ENCODE data around the gene IMPA2. TPM values are rescaled to one million over a fixed set of nuclear protein-coding genes. Genes with fewer than 3 reads are reported as not detected.
A peak's percentile ranks its signal among the peaks of the same experiment; 100 is the strongest.
"Not testable (repeated sequence)": the region's sequence is repeated elsewhere in the genome, so short reads cannot be mapped to it uniquely, and the experiment has no call there.

The IMPA2 gene
- total and polyA plus RNA-seq, 4 experiments from 2014 or later, result 4.9 to 9.8 (median 6.5) TPM

DNA sequence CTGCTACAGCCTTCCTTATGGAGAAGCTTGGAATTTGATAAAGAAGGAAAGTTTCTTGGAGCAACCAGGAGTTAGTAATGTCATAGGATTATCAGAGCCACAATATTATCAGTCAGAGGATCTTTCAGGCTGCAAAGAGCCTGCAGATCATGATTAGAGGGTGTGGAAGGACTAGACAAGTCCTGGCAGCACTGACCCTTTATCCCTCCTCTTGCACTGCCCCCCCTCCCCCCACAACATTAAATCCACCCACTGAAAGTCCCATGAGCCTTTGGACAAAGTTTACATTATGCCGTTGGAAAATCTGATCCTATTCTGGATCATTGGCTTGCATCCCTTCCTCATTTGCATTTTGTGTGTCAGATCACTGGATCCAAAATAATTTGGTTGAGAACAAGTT lies 18.7 kb upstream of the IMPA2 start:
- H3K27ac Mint-ChIP-seq, result no peak overlapping the region
- no peaks in the 10 kb centered on the region for H3K4me1 ChIP-seq (ENCODE audit: insufficient read depth, low read length)
- DNase-seq, result no peak
- intact Hi-C loops (cut with micrococcal nuclease), result no loop called here
- H3K9me3 ChIP-seq (ENCODE audit: control insufficient read depth in 1 of 2, low read length in 2 of 2), result peaks cover 0 to 2% of the 10 kb centered on the region in 2 donors
- no peaks in the 10 kb centered on the region for H3K27me3 ChIP-seq (ENCODE audit: insufficient read depth, low read length)
- H3K27me3 Mint-ChIP-seq, result peaks cover 2 to 3% of the 10 kb centered on the region in 2 donors
- H3K4me3 ChIP-seq (ENCODE audit: low read length in 2 of 2), result no peak overlapping the region
- H3K4me3 Mint-ChIP-seq, result no peak overlapping the region
- peaks cover 0 to 3% of the 10 kb centered on the region in 2 donors for H3K36me3 Mint-ChIP-seq
- H3K27ac ChIP-seq (ENCODE audit: low read depth, low read length), result no peak overlapping the region
- peaks cover 0 to 4% (median 3%) of the 10 kb centered on the region in 8 donors for H3K9me3 Mint-ChIP-seq
- no peaks in the 10 kb centered on the region for H3K36me3 ChIP-seq (ENCODE audit: insufficient read depth, low read length)
- ChIA-PET CTCF (ENCODE audit: partially characterized antibody) (interaction anchor here (1.0 to 2.2 kb wide), 2 partner anchors 24 to 33 kb away, joined by 4 to 6 read pairs; no protein-coding TSS in a partner anchor), POLR2A (ENCODE audit: partially characterized antibody) (no interaction called here)
- H3K4me1 Mint-ChIP-seq, result no peaks in the 10 kb centered on the region

DNA sequence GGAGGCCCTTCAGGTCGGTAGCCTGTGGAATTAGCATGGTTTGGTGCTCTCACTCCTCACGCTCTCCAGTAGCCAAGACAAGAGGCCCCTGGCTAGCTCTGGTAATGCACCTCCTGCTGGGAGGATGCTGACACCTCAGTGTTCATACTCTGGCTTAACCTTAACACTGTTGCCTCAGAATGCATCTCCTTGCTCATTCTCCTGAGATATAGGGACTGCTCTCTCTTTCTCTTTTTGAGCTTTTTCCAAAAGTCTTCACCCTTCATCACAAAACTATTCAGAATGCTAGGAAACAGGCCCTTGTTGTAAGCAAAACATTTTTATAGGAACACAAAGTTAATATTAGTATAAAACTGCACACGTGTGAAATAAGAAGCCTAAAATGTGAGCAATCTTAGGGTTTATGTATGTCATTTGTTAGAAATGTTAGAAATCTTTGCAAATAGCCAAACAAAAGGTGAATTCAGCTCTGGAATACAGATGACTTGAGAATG lies 17.3 kb upstream of the IMPA2 start:
- Mint-ChIP-seq H3K9me3 (no peaks in the 10 kb centered on the region), H3K27me3 (peaks cover 1 to 2% of the 10 kb centered on the region in 2 donors), H3K27ac (no peak overlapping the region), H3K36me3 (no peaks in the 10 kb centered on the region), H3K4me3 (no peak overlapping the region), H3K4me1 (no peaks in the 10 kb centered on the region)
- Histone ChIP-seq H3K9me3 (ENCODE audit: control insufficient read depth in 1 of 2, low read length in 2 of 2) (no peaks in the 10 kb centered on the region), H3K4me1 (ENCODE audit: insufficient read depth, low read length) (no peaks in the 10 kb centered on the region), H3K36me3 (ENCODE audit: insufficient read depth, low read length) (no peaks in the 10 kb centered on the region), H3K27ac (ENCODE audit: low read depth, low read length) (no peak overlapping the region), H3K4me3 (ENCODE audit: low read length in 2 of 2) (no peak overlapping the region), H3K27me3 (ENCODE audit: insufficient read depth, low read length) (no peaks in the 10 kb centered on the region)
- intact Hi-C loops (cut with micrococcal nuclease), result no loop called here
- DNase-seq, result no peak
- POLR2A ChIA-PET (ENCODE audit: partially characterized antibody), result no interaction called here
- CTCF ChIA-PET (ENCODE audit: partially characterized antibody), result interaction anchor here (1.0 kb wide), 1 partner anchor 27 kb away, joined by 3 read pairs; no protein-coding TSS in a partner anchor

DNA sequence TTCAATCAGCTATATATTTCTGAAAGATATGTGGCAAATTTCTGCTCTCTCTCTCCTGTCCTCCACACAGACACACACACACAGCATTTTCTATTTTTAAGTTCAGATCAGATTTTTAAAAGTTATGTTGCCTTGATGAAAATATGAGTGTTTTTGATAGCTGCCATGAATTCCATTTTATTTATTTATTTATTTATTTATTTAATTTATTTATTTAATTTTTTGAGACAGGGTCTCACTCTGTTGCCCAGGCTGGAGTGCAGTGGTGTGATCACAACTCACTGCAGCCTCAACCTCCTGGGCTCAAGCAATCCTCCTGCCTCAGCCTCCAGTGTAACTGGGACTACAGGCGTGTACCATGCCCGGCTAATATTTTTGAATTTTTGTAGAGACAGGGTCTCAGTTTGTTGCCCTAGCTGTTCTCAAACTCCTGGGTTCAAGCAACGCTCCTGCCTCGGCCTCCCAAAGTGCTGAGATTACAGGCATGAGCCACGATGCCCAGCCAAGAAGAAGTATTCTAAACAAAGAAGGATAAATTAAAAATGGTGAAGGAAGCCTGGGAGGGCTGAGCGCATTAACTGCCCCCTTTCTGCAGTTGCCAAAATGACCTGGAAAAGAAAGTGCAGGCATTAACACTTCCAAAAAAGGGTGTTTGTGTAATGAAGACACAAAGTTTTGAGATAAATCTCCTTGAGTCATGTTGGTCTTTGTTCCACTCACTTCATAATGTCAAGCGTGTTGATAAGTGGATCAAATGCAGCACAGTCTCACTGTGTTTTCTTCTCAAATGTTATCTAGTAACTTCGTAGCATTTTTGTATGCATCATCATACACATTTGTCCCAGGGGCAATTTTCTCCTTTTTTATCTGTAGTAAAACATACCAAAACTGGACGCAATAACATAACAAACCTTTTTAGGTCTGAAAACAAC lies 11.1 kb upstream of the IMPA2 start:
- Mint-ChIP-seq H3K27me3 (no peaks in the 10 kb centered on the region), H3K27ac (no peak overlapping the region), H3K9me3 (no peaks in the 10 kb centered on the region), H3K36me3 (no peaks in the 10 kb centered on the region), H3K4me3 (no peak overlapping the region), H3K4me1 (no peaks in the 10 kb centered on the region)
- intact Hi-C loops (cut with micrococcal nuclease), result no loop called here
- ChIA-PET CTCF (ENCODE audit: partially characterized antibody) (no interaction called here), POLR2A (ENCODE audit: partially characterized antibody) (no interaction called here)
- Histone ChIP-seq H3K4me3 (ENCODE audit: low read length in 2 of 2) (no peak overlapping the region), H3K27me3 (ENCODE audit: insufficient read depth, low read length) (no peaks in the 10 kb centered on the region), H3K9me3 (ENCODE audit: control insufficient read depth in 1 of 2, low read length in 2 of 2) (no peaks in the 10 kb centered on the region), H3K4me1 (ENCODE audit: insufficient read depth, low read length) (no peaks in the 10 kb centered on the region), H3K27ac (ENCODE audit: low read depth, low read length) (no peak overlapping the region), H3K36me3 (ENCODE audit: insufficient read depth, low read length) (no peaks in the 10 kb centered on the region)
- no peak for DNase-seq

DNA sequence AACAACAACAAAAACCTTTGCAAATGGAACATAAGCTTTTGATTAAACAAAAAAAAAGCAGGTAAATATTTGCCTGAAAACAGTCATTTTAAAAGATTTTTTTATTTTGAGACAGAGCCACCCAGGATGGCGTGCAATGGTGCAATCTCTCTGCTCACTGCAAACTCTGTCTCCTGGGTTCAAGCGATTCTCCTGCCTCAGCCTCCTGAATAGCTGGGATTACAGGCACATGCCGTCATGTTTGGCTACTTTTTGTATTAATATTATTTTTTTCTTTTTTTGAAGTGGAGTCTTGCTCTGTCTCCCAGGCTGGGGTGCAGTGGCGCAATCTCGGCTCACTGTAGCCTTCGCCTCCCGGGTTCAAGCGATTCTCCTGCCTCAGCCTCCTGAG lies 10.5 kb upstream of the IMPA2 start:
- CTCF ChIA-PET (ENCODE audit: partially characterized antibody); H3K4me3 Mint-ChIP-seq: not testable (repeated sequence)

DNA sequence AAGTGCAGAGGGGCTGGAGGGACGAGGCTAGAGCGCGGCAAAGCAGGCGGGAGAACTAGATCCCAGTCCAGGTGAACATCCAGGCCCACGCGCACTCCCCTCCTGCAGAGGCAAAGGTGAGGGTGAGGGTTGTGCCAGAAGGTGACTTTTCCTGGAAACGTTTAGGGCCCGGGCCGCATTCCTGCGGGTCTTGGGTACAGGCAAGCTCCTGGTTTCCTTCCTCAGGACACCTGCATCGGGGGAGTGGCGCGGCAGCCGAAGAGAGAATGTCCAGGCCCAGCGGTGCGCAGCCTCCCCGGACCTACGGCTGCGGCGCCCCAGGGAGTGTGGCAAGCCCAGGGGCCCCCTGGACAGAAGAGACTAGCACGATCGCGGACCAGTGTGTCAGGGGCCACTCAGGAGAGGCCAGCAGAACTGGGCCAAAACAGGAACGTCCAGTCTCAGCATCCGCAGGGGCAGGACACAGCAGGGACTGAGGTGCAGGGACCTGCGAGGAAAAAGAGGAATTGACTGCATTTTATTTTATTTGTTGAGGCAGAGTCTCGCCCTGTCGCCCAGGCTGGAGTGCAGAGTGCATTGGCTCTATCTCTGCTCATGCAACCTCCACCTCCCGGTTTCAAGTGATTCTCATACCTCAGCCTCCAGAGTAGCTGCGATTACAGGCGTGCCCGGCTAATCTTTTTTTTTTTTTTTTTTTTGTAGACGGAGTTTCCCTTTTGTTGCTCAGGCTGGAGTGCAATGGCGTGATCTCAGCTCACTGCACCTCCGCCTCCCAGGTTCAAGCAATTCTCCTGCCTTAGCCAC lies 8.7 kb upstream of the IMPA2 start:
- no peaks in the 10 kb centered on the region for H3K36me3 Mint-ChIP-seq
- CTCF ChIA-PET (ENCODE audit: partially characterized antibody), result interaction anchor here (1.3 kb wide), 1 partner anchor 34 kb away, joined by 5 read pairs; no protein-coding TSS in a partner anchor
- POLR2A ChIA-PET (ENCODE audit: partially characterized antibody), result no interaction called here

More for the DNA sequence above, 10.5 kb upstream of the IMPA2 start:
- DNase-seq; H3K4me1 ChIP-seq (ENCODE audit: insufficient read depth, low read length); H3K36me3 Mint-ChIP-seq; H3K27me3 ChIP-seq (ENCODE audit: insufficient read depth, low read length); H3K9me3 Mint-ChIP-seq; POLR2A ChIA-PET (ENCODE audit: partially characterized antibody); intact Hi-C loops (cut with micrococcal nuclease); H3K4me1 Mint-ChIP-seq; H3K9me3 ChIP-seq (ENCODE audit: control insufficient read depth in 1 of 2, low read length in 2 of 2); H3K27me3 Mint-ChIP-seq; H3K4me3 ChIP-seq (ENCODE audit: low read length in 2 of 2); H3K27ac Mint-ChIP-seq; H3K36me3 ChIP-seq (ENCODE audit: insufficient read depth, low read length); H3K27ac ChIP-seq (ENCODE audit: low read depth, low read length): not testable (repeated sequence)

DNA sequence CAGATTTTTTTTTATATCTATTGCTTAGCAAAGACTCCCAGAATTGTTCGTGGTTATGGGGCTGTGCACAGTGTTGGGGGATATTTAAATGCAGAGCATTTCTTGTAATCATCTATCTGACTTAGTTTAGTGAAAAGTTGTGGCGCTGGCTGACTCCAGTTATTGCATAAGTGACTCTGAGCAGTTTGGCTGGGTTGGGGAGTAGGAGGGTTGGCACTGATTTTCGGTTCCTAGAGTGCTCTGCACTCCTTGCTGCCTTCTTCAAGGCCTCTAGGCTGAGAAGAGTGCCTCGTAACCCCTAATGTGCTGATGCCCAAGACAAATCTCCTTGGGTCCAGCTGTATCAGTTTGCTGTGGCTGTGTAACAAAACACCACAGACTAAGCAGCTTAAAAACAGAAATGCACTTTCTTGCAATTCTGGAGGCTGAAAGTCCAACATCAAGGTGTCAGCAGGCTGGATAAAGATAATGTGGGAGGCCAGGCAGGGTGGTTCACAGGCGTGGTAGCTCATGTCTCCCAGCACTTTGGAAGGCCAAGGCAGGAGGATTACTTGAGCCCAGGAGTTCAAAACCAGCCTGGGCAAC lies 6.5 kb upstream of the IMPA2 start:
- H3K36me3 ChIP-seq (ENCODE audit: insufficient read depth, low read length), result no peaks in the 10 kb centered on the region
- Mint-ChIP-seq H3K4me3 (no peak overlapping the region), H3K27me3 (no peaks in the 10 kb centered on the region), H3K9me3 (no peaks in the 10 kb centered on the region), H3K27ac (no peak overlapping the region), H3K36me3 (no peaks in the 10 kb centered on the region), H3K4me1 (peaks cover under 1 to 2% (median under 1%) of the 10 kb centered on the region in 4 donors)
- no peaks in the 10 kb centered on the region for H3K9me3 ChIP-seq (ENCODE audit: control insufficient read depth in 1 of 2, low read length in 2 of 2)
- CTCF ChIA-PET (ENCODE audit: partially characterized antibody), result interaction anchor here (2.2 kb wide), 1 partner anchor 37 kb away, joined by 6 read pairs; no protein-coding TSS in a partner anchor
- POLR2A ChIA-PET (ENCODE audit: partially characterized antibody), result no interaction called here
- H3K4me3 ChIP-seq (ENCODE audit: low read length in 2 of 2), result no peak overlapping the region
- intact Hi-C loops (cut with micrococcal nuclease), result no loop called here
- H3K27ac ChIP-seq (ENCODE audit: low read depth, low read length), result no peak overlapping the region
- no peaks in the 10 kb centered on the region for H3K27me3 ChIP-seq (ENCODE audit: insufficient read depth, low read length)
- H3K4me1 ChIP-seq (ENCODE audit: insufficient read depth, low read length), result no peaks in the 10 kb centered on the region
- DNase-seq, result no peak

More for the DNA sequence above, 8.7 kb upstream of the IMPA2 start:
- H3K9me3 ChIP-seq (ENCODE audit: control insufficient read depth in 1 of 2, low read length in 2 of 2), result no peaks in the 10 kb centered on the region
- no peaks in the 10 kb centered on the region for H3K27me3 ChIP-seq (ENCODE audit: insufficient read depth, low read length)
- no peaks in the 10 kb centered on the region for H3K4me1 Mint-ChIP-seq
- H3K4me3 Mint-ChIP-seq, result no peak overlapping the region
- H3K36me3 ChIP-seq (ENCODE audit: insufficient read depth, low read length), result no peaks in the 10 kb centered on the region
- no peaks in the 10 kb centered on the region for H3K4me1 ChIP-seq (ENCODE audit: insufficient read depth, low read length)
- intact Hi-C loops (cut with micrococcal nuclease), result no loop called here
- H3K9me3 Mint-ChIP-seq, result no peaks in the 10 kb centered on the region
- no peak overlapping the region for H3K27ac Mint-ChIP-seq
- no peak overlapping the region for H3K27ac ChIP-seq (ENCODE audit: low read depth, low read length)
- no peaks in the 10 kb centered on the region for H3K27me3 Mint-ChIP-seq
- no peak for DNase-seq
- H3K4me3 ChIP-seq (ENCODE audit: low read length in 2 of 2), result no peak overlapping the region

DNA sequence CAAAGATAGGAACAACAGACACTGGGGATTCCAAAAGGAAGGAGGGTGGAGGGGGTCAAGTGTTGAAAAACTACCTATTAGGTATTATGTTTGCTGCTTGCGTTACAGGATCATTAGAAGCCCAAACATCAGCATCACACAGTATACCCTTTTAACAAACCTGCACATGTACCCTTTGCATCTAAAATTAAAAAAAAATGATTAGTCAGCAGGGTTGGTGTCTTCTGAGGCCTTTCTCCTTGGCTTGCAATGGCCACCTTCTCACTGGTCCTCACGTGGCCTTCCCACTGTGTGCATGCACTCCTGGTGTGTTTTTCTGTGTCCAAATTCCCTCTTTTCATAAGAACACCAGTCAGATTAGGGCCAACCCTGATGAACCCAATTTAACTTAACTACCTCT lies 5.6 kb upstream of the IMPA2 start:
- H3K27ac Mint-ChIP-seq, result peak overlapping the region in 1 of 7 donors; percentile 9
- no peaks in the 10 kb centered on the region for H3K36me3 Mint-ChIP-seq
- no peaks in the 10 kb centered on the region for H3K9me3 Mint-ChIP-seq
- Histone ChIP-seq H3K36me3 (ENCODE audit: insufficient read depth, low read length) (no peaks in the 10 kb centered on the region), H3K27me3 (ENCODE audit: insufficient read depth, low read length) (no peaks in the 10 kb centered on the region), H3K27ac (ENCODE audit: low read depth, low read length) (no peak overlapping the region), H3K9me3 (ENCODE audit: control insufficient read depth in 1 of 2, low read length in 2 of 2) (no peaks in the 10 kb centered on the region), H3K4me3 (ENCODE audit: low read length in 2 of 2) (no peak overlapping the region), H3K4me1 (ENCODE audit: insufficient read depth, low read length) (peaks cover 5% of the 10 kb centered on the region)
- no peak for DNase-seq
- ChIA-PET POLR2A (ENCODE audit: partially characterized antibody) (no interaction called here), CTCF (ENCODE audit: partially characterized antibody) (interaction anchor here (2.2 kb wide), 1 partner anchor 38 kb away, joined by 6 read pairs; no protein-coding TSS in a partner anchor)
- H3K27me3 Mint-ChIP-seq, result no peaks in the 10 kb centered on the region
- H3K4me1 Mint-ChIP-seq, result peaks cover 6 to 8% (median 7%) of the 10 kb centered on the region in 4 donors
- intact Hi-C loops (cut with micrococcal nuclease), result no loop called here
- no peak overlapping the region for H3K4me3 Mint-ChIP-seq
